B cell (primary cell): Measurements from ENCODE around the gene DNAJC11. TPM values are rescaled to one million over a fixed set of nuclear protein-coding genes. Genes with fewer than 3 reads are reported as not detected.

ENCODE experiments used
- ATAC-seq: fragments of 200-7000 bp; cut with Tn5 transposase; one replicate; pipeline ENCODE4 v1.10.0; 2021; ENCODE audit warnings: low read depth, mild to moderate bottlenecking, moderate number of reproducible peaks, moderate library complexity
- CTCF ChIA-PET: fragments of 350-600 bp; sonication (Branson Sonifier 250); formaldehyde crosslinking; loops from one replicate; lab custom pipeline; 2021; ENCODE audit warnings: antibody characterized with exemption, inconsistent platforms; lab: Charles Lee
- POLR2A ChIA-PET: fragments of 350-600 bp; sonication (Branson Sonifier 250); formaldehyde crosslinking; loops from one replicate; lab custom pipeline; 2021; ENCODE audit warnings: antibody characterized with exemption; lab: Charles Lee
- DNase-seq: peaks from one replicate; pipeline ENCODE4 v3.0.0; 2013
- H2AFZ ChIP-seq: 2 replicates; pipeline ENCODE4 v1.6.1; 2012; ENCODE audit warnings: mild to moderate bottlenecking, low read depth, low read length; ENCODE audit not compliant: insufficient read depth, poor library complexity, severe bottlenecking
- H3K27ac ChIP-seq, 2 donors: 1 replicate in 1 of 2; 2 replicates in 1 of 2; pipeline ENCODE4 v1.5.1; 2012 to 2013; ENCODE audit warnings: low read length in 2 of 2, mild to moderate bottlenecking in 2 of 2, moderate library complexity in 1 of 2
- H3K27me3 ChIP-seq, 4 experiments: fragments of 200-600 bp in 1 of 4; sonication (generic) in 1 of 4; replicated peaks in 1 of 4; 1 replicate in 2 of 4; 2 replicates in 2 of 4; pipeline versions ENCODE4 v1.6.1 to v1.7.0; 2013 to 2016; ENCODE audit warnings: low read length in 3 of 4, mild to moderate bottlenecking in 2 of 4, mixed read lengths in 1 of 4, moderate library complexity in 1 of 4; ENCODE audit not compliant: insufficient read depth in 4 of 4, control insufficient read depth in 3 of 4; ENCODE audit errors: control extremely low read depth in 1 of 4
- H3K36me3 ChIP-seq, 2 experiments: replicated peaks in 1 of 2; 1 replicate in 1 of 2; 2 replicates in 1 of 2; pipeline versions ENCODE4 v1.6.1 to v1.7.1; 2013; ENCODE audit warnings: low read length in 1 of 2; ENCODE audit not compliant: insufficient read depth in 2 of 2, control insufficient read depth in 1 of 2; ENCODE audit errors: control extremely low read depth in 1 of 2, extremely low read depth in 1 of 2
- H3K4me1 ChIP-seq, 2 donors: fragments of 200-600 bp in 1 of 2; sonication (generic) in 1 of 2; 1 replicate in 1 of 2; 2 replicates in 1 of 2; pipeline versions ENCODE4 v1.5.1 to v1.6.1; 2013 to 2017; ENCODE audit warnings: low read length in 2 of 2; ENCODE audit not compliant: control insufficient read depth in 2 of 2, insufficient read depth in 2 of 2
- H3K4me2 ChIP-seq: replicated peaks from 2 replicates; pipeline ENCODE3; 2012; ENCODE audit warnings: mild to moderate bottlenecking, low read depth, low read length; ENCODE audit not compliant: poor library complexity, severe bottlenecking
- H3K4me3 ChIP-seq, 5 experiments: fragments of 200-600 bp in 1 of 5; sonication (generic) in 1 of 5; 1 replicate in 3 of 5; 2 replicates in 2 of 5; pipeline versions ENCODE4 v1.5.1 to v1.7.0; 2011 to 2016; ENCODE audit warnings: low read length in 4 of 5, mild to moderate bottlenecking in 4 of 5, low read depth in 2 of 5, control low read depth in 1 of 5, moderate library complexity in 1 of 5; ENCODE audit not compliant: insufficient read depth in 1 of 5; ENCODE audit errors: control extremely low read depth in 1 of 5, extremely low read depth in 1 of 5
- H3K79me2 ChIP-seq: fragments of 200-600 bp; sonication (generic); one replicate; pipeline ENCODE4 v1.6.0; 2016; ENCODE audit warnings: low read length; ENCODE audit not compliant: control insufficient read depth, insufficient read depth
- H3K9ac ChIP-seq: fragments of 200-600 bp; sonication (generic); 2 replicates; pipeline ENCODE4 v1.6.1; 2017; ENCODE audit warnings: mild to moderate bottlenecking, low read length, moderate library complexity
- H3K9me3 ChIP-seq, 3 donors: one replicate each; pipeline versions ENCODE4 v1.6.1 to v1.7.1; 2013; ENCODE audit warnings: low read length in 2 of 3; ENCODE audit not compliant: control insufficient read depth in 2 of 3, insufficient read depth in 1 of 3; ENCODE audit errors: control extremely low read depth in 1 of 3
- H4K20me1 ChIP-seq: 2 replicates; pipeline ENCODE4 v1.6.0; 2012; ENCODE audit warnings: mild to moderate bottlenecking, low read length; ENCODE audit not compliant: insufficient read depth, control insufficient read depth, poor library complexity, severe bottlenecking
- H3K27ac Mint-ChIP-seq: one replicate; pipeline ENCODE4 v1.8.0; 2021; ENCODE audit warnings: mixed read lengths
- H3K27me3 Mint-ChIP-seq: one replicate; pipeline ENCODE4 v1.8.0; 2021; ENCODE audit warnings: mixed read lengths
- H3K4me1 Mint-ChIP-seq: one replicate; pipeline ENCODE4 v1.8.0; 2021; ENCODE audit warnings: mixed read lengths
- H3K4me3 Mint-ChIP-seq: one replicate; pipeline ENCODE4 v1.8.0; 2021; ENCODE audit warnings: mixed read lengths
- H3K9me3 Mint-ChIP-seq: one replicate; pipeline ENCODE4 v1.8.0; 2022; ENCODE audit warnings: mixed read lengths; ENCODE audit not compliant: insufficient read depth
- CTCF ChIP-seq: fragments of 200-600 bp; IDR thresholded peaks from one replicate; pipeline ENCODE4 v1.8.0; 2022; ENCODE audit warnings: antibody characterized with exemption, mild to moderate bottlenecking
- EZH2 ChIP-seq: IDR thresholded peaks from 2 replicates; pipeline ENCODE4 v1.6.1; 2012; ENCODE audit warnings: borderline replicate concordance, low read depth, mild to moderate bottlenecking, moderate library complexity, low read length; ENCODE audit not compliant: insufficient read depth, poor library complexity, severe bottlenecking
- WGBS: methylation state at CpG from one replicate; pipeline ENCODE4 v1.1.5; 2013; ENCODE audit warnings: missing lambda C conversion rate; ENCODE audit not compliant: insufficient coverage; 5-methylcytosine and 5-hydroxymethylcytosine counted together
- intact Hi-C: fragments of 100-400 bp; cut with micrococcal nuclease; formaldehyde crosslinking; loops from one replicate; pipeline ENCODE4 v1.10.0; 2022
- polyA plus RNA-seq: library from polyadenylated mRNA; depleted of rRNA; stranded (reverse); fragments of >200 nt; gene quantifications from 2 replicates; pipeline ENCODE4 v1.2.3, GENCODE V29; 2012
- total RNA-seq, 2 donors: library from RNA; stranded (reverse); fragments of 120-200 nt in 1 of 2; gene quantifications; 1 replicate in 1 of 2; 2 replicates in 1 of 2; pipeline versions ENCODE4 v1.2.3 to v1.2.4, GENCODE V29; 2013 to 2022

DNAJC11 gene
- total and polyA plus RNA-seq, 2 donors (not counting 1 experiment from before 2014, with no cell fraction given) = 29.2 to 51.6 TPM

GRCh38 chr1:6596886-6597776, 104.5 kb downstream of the DNAJC11 start:
- Histone ChIP-seq H3K27ac (no peak overlapping the region), H3K4me3 (no peak overlapping the region), H3K36me3 (peaks cover 0 to 50% of the 10 kb centered on the region in 2 experiments), H3K9me3 (no peaks in the 10 kb centered on the region), H3K9ac (no peak overlapping the region), H3K4me2 (no peak overlapping the region), H3K4me1 (peaks cover 21 to 30% of the 10 kb centered on the region in 2 donors), H2AFZ (no peak overlapping the region), H3K27me3 (no peaks in the 10 kb centered on the region), H4K20me1 (peaks cover 62% of the 10 kb centered on the region), H3K79me2 (peaks cover 59% of the 10 kb centered on the region)
- H3K4me1 Mint-ChIP-seq = peaks cover 30% of the 10 kb centered on the region
- ATAC-seq = no peak
- no peak for TF ChIP-seq EZH2
- no peak for TF ChIP-seq CTCF
- no peak for DNase-seq
- ChIA-PET POLR2A (interaction anchor here (0.6 kb wide), 1 partner anchor 17 kb away, joined by 4 read pairs; the partner anchor contains the start of gene ZBTB48), CTCF (no interaction called here)
- no peaks in the 10 kb centered on the region for H3K27me3 Mint-ChIP-seq
- intact Hi-C loops = no loop called here
- no peaks in the 10 kb centered on the region for H3K9me3 Mint-ChIP-seq
- WGBS = 97% methylated on average over 13 of the region's 15 CpGs
- no peak overlapping the region for H3K27ac Mint-ChIP-seq
- no peak overlapping the region for H3K4me3 Mint-ChIP-seq

- Histone ChIP-seq H2AFZ (no peak overlapping the region), H4K20me1 (peaks cover 61% of the 10 kb centered on the region), H3K4me1 (peaks cover 21 to 31% of the 10 kb centered on the region in 2 donors), H3K79me2 (peaks cover 51% of the 10 kb centered on the region), H3K4me3 (no peak overlapping the region), H3K36me3 (peaks cover 0 to 50% of the 10 kb centered on the region in 2 experiments), H3K9ac (no peak overlapping the region), H3K27ac (no peak overlapping the region), H3K4me2 (no peak overlapping the region), H3K27me3 (no peaks in the 10 kb centered on the region), H3K9me3 (no peaks in the 10 kb centered on the region)
- no peak for DNase-seq
- no peak overlapping the region for H3K27ac Mint-ChIP-seq
- TF ChIP-seq CTCF (no peak), EZH2 (no peak)
- H3K27me3 Mint-ChIP-seq = no peaks in the 10 kb centered on the region
- CTCF ChIA-PET = no interaction called here
- no peak overlapping the region for H3K4me3 Mint-ChIP-seq
- WGBS = 89% methylated on average over 3 of the region's 7 CpGs
- POLR2A ChIA-PET = no interaction called here
- intact Hi-C loops = no loop called here
- no peak for ATAC-seq
- H3K9me3 Mint-ChIP-seq = no peaks in the 10 kb centered on the region
- H3K4me1 Mint-ChIP-seq = peaks cover 30% of the 10 kb centered on the region
Measured at GRCh38 chr1:6596351-6596750, 105.3 kb downstream of the DNAJC11 start.
